Measurements from ENCODE around the gene ADGRG3.

The ADGRG3 gene, protein sequence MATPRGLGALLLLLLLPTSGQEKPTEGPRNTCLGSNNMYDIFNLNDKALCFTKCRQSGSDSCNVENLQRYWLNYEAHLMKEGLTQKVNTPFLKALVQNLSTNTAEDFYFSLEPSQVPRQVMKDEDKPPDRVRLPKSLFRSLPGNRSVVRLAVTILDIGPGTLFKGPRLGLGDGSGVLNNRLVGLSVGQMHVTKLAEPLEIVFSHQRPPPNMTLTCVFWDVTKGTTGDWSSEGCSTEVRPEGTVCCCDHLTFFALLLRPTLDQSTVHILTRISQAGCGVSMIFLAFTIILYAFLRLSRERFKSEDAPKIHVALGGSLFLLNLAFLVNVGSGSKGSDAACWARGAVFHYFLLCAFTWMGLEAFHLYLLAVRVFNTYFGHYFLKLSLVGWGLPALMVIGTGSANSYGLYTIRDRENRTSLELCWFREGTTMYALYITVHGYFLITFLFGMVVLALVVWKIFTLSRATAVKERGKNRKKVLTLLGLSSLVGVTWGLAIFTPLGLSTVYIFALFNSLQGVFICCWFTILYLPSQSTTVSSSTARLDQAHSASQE

DNA sequence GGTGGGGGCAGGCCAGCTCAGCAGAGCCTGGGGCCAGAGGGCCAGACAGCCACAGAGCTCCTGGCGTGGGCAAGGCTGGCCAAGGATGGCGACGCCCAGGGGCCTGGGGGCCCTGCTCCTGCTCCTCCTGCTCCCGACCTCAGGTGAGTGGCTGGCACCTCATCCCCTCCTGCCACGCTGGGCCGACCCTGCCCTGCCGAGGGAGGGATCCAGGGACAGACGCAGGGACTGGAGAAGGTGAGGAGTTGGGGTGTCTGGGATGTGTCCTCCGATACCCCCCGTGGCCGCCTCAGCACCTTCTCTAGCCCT lies at the start of gene ADGRG3:
ADGRG3 (plus strand) TSS at position 44 of the 309 bp plus-strand sequence; CDS start at position 86, 42 bp downstream.
- no peak for DNase-seq

DNA sequence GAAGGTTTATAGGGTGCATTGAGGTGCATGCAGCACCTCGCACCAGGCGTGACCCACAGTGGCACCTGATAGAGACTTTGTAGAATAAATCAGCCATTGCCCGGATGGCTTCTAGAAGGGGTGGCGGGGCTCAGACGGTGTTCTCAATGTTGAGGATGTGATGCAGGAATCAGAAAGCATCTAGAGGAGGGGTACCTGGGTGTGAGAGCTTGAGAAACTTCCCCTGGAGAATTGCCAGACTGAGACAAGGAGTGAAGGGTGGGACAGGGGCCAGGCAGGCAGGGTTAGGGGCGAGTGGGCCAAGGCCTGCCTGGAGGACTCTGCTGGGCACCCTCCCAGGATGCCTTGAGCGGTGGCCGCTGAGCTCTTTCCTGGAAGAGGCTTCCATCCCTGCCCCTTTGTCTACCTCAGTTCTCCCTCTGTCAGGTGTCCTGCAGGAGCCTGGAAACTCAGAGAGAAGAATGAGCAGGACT lies 48.9 kb upstream of the ADGRG3 start:
- DNase-seq, result no peak

DNA sequence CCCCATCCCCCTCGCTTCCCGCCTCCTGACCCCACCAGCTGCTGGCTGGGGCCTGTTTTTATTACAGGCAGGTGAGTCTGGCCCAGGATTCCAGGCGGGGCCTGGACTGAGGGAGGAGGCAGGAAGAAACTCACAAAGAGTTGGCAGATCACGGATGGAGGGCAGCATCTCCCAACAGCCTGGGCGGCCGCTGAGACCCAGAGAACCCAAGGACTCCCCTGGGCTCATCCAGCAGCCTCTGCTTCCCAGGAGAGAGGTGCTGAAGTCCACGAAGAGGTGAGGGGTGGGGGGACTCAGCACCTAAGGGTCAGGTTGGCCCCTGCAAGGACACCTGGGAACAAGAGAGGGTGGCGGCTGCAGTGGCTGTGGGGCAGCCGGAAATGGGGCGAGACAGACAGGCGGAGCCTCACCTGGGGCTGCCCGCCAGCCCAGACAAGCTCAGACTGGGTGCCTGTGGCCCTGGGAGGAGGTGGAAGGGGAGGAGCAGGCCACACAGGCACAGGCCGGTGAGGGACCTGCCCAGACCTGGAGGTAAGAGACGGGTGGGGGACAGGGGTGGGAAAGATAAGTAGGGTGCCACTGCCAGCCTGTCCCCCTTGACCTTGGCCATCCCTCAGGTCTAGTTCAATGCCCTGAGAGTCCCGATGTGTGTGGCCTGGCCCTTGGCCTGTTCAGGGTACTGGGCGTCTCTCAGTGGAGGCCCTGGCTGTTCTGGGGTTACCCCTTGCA lies 48.3 kb upstream of the ADGRG3 start:
- no peak for DNase-seq

DNA sequence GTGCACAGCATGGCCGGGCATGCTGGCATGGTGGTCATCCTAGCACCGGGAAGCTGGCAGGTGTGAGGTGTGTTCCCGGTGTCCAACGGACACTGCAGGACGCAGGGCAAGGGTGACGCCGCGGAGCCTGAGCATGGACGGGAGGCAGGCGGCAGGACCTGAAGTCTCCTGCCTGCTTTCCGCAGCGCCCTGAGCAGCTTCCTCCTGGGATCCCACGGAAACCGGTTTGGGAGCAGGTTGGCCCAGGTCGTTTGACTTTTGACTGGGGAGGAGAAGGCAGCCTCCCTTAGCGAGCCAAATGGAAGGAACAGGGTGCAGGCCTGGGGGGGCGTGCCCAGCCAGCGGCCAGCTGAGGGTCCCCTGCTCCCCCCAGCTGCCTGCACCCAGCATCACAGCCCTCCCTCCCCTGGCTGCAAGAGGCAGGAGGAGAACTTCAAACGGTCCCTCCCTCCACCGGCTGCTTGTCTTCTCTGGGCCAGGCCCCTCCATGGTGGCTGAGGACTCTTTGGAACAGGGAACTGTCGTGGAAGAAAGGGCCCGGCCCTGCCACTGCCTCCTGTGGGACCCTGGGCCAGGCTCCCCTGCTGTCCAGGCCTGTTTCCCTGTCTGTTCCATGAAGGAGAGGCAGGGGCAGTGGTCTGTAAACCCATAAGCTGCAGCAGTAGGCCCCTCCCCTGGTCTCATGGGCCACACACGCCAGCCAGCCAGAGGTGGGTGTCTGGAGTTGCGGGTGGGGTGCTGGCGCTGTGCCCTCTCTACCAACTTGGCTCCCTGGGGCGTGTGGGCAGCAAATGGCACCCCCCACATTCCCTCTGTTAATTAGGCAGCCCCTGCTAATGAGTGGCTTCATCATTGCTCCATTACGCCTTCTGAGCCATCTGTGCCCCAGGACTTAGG lies 47.5 kb upstream of the ADGRG3 start:
- no peak for DNase-seq

DNA sequence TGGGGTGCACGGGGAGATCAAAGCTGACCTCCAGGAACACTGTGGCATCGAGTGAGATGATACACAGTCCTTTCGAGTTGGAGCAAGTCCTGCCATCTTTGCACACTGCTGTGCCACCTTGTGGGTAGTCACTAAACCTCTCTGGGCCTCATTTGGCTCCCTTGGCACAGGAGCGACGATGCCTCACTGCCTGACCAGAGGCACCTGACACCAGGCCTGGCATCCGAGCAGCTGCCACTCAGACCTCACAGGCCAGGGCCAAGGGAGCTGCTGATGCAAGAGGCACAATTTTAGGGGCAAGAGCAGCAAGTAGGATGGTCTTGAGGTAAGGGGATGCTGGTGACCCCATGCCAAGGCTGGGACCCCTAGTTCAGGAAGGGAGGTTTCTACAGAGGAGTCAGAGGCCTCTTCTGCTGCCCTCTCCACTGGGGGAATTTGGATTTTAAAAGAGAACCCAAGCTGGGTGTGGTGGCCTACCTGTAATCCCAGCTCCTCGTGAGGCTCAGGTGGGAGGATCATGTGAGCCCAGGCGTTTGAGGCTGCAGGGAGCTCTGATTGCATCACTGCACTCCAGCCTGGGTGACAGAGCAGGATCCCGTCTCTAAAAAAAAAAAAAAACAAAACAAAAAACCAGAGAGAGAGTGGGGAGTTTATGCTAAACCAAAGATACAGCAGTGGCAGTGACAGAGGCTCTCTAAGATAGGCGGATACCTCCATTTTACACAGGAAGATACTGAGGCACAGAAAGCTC lies 46.4 kb upstream of the ADGRG3 start:
- DNase-seq, result no peak

DNA sequence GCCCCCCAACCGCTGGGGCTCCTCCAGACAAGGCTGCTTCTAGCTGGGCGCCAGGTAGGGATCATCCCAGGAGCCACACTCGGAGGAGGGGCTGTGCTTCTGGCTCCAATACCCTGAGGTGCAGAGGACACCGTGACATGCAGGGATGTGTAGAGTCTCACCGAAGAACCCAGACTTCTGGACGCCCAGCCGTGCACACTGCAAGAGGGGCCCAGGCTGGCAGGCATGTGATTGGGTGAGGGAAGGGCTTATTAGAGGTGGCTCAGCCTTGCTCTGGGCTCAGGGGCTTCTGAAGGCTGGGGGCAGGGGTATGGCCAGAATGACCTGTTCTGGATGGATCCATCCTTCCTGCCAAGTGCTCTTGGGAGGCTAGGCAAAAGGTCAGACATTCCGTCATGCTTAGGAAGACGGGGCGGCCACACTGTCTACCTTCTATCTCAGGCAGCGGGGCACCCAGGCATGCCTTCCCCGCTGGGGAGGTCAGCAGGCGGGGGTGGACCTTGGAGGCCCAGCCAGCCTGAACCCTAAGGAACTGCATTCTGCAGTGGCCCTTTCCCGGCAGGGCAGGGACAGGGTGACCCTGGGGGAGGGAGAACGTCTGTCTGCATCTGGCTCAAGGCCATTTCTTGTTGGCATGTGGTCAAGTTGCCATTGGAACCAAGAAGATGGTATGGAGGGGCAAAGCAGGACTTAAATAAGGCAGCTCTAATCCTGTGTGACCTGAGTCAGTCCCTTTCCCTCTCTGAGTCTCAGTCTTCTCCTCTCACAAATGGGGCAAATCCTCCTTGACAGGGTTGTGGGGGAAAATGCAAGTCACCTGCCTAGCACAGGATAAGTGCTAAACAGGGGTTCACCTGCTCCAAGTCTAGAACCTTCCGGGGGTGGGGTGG lies 45.5 kb upstream of the ADGRG3 start:
- no peak for DNase-seq

DNA sequence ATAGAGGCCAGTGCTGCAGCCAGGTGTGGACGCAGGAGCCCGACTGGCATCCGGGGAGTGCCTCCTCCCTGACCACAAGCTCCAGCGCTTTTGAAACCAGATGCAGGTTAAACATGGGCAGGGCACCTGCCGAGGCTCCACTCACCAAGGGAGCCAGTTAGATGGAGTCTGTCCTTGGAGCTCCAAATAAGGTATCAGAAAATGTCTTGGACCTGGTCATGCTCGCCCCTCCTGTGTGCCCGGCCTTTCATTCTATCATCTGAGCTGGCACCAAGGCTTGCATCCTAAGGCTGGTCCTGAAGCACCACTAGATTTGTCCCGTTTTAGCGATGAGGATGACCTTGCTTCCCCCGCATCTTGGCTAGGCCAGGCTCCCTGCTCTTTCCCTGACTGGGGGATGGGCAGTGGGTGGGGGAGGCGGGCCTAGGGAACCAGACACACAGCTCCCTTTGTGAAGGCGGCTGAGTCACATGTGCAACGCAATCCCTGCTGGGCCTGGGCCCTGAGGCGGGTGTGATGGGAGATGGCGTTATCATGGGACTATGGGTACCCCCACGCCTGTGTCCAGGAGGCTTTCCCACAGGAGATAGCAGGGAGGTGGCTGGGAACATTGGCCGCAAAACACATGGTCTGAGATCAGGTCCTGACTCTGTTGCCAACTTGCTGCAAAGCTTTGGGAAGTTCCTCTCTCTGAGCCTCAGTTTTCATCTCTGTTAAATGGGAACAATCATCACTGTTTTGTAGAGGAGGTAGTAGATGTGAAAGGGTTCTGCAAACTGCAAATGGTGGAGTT lies 44.7 kb upstream of the ADGRG3 start:
- no peak for DNase-seq

DNA sequence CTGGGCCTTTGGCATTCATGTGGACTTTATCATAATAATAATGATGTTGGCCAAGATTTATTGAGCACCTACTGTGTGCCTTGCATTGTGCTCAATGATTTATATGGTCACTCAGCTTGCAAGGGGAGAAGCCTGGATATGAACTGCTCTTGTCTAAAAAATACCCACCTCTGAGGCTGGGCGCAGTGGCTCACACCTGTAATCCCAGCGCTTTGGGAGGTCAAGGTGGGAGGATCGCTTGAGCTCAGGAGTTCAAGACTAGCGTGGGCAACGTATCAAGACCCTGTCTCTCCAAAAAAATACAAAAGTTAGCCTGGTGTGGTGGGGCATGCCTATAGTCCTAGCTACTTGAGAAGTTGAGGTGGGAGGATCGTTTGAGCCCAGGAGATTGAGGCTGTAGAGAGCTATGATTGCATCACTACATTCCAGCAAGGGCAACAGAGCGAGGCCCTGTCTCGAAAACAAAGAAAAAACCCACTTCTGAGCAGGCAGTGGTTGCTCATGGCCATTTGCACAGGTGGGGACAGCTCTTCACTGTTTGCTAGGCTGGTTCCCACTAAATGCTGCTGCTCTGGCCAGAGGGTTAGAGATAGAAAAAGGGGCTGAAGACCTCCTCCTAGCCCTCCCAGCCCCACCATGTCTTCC lies 43.9 kb upstream of the ADGRG3 start:
- no peak for DNase-seq

DNA sequence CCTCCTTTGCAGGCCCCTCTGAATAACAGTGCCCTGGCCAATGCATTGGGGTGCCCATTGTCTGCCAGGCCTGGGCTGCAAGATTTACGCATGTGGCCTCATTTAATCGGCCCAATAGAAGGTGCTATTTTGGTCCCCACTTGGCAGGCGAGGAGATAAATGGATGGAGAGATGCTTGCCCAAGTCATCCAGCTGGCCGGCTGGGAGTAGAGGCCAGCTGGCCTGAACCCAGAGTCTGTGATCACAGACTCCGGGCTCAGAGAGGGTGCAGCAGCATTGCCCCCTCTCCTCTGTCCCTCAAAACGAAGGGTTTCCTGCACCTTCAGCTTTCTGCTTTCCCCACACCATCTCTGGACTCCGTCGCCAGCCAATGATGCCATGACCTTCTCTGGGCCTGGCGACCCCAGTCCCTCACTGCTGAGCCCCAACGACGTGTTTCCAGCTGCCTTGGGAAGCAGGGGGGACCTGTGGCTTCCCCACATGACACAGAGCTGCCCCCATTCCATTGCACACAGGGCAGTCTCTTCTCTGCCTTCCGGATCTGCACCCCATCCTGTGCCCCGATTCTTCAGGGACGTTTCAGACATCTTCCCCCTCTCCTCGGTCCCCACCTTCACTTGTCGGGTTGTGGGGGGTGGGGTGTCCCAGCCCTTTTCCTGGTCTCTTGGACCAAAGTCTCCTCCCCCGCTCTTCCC lies 43.2 kb upstream of the ADGRG3 start:
- DNase-seq, result no peak

DNA sequence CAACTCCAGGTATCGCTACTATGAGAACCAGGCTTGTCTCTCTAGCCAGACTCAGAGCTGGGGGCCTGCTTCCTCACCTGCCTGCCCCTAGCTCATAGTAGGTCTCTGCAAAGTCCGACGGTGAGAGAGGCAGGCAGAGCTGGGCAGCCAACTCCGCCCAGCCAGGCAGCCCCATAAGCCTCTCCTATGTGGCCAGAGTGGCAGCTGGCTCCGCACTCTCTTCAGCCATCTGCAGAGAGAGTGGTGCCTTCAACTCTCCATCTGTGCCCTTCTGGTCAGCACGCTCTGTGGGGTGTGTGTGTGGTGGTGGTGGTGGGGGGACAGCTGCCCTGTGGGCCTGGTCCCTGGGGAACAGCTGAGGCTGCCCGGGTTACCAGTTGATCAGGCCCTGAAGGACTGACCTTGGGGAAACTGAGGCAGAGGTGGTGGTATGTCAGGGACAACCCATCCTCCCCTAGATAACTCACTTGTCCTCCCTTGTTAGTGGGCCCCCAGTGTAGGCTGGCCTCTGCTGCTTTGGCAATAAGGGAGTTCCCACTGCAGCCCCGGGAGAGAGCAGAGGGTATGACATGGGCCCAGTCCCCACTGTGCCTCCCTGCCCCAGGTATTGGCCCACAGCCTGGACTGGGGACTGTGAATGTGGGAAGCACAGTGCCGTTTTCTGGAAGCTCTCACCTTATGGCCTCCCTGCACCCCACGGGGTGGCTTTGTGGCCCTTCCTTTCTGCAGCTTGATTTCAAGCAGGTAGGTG lies 41.5 kb upstream of the ADGRG3 start:
- no peak for DNase-seq

DNA sequence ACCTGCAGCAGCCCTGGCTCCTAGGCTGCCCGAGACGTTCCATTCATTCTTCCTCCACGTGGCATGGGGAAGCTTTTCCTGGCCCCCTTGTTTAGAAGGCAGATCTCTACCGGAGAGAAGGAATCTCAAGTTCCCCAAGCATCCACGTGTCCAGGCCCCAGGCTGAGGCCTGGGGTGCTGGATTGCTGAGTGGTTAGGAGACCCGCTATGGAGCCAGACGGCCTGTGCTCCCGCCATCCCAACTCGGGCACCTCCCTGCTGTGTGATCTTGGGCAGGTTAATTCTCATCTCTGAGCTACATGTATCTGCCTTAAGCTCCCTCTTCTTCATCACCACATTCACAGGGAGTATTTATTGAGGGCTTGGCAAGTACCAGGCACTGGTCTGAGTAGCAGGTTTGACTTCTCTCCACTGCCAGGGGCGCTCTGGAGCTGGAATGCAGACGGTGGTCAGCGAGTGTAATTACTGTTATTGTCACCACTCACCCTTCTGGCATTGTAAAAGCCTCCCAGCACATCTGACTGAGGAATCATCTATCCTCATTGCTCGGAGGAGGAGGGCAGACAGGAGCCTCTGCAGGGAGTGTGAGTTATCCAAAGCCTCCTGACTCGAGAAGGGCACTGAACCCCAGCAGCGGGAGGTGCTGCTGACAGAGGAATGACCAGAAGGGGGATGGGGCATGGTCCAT lies 40.8 kb upstream of the ADGRG3 start:
- DNase-seq, result peak; percentile 42

DNA sequence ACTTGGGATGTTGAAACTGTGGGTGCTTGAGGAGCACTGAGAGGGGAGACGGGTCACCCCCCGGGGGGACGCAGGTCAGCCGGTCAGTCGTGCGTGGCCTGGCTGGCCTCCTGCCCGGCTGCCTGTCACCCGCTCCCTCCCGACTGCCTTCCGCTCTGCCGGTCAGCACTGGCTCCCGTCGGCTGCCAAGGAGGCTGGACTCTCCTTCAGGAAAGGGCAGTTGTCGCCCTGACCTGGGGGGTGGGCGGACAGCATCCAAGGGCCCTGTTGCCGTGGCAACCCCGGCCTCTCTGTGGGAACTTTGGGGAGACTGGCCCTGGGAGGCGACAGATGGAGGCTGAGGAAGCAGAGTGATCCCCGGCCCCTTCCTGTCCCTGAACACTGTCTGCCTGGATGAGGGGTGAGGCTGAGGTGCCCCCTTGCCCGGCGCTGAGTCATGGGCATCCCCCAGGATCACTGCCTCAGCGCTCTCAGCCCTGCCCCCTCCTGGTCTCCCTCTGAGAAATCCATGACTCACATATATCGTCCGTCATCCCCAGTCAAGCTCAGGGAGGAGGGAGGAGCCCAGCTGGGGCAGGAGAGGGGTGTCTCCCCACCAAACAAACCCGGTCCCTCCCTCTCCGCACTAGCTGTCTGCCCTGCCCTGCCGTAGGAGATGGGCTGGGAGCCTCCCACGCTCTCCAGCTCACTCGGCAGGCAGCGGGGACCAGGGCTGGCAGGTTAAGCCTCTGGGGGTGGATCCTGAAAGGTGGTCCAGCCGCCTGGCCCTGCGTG lies 39.9 kb upstream of the ADGRG3 start, which contains the start of gene ADGRG1:
ADGRG1 (plus strand) TSS at position 623 of the 774 bp plus-strand sequence. CDS start 21,658 bp downstream, outside the sequence.
- DNase-seq, result peak; percentile 97

DNA sequence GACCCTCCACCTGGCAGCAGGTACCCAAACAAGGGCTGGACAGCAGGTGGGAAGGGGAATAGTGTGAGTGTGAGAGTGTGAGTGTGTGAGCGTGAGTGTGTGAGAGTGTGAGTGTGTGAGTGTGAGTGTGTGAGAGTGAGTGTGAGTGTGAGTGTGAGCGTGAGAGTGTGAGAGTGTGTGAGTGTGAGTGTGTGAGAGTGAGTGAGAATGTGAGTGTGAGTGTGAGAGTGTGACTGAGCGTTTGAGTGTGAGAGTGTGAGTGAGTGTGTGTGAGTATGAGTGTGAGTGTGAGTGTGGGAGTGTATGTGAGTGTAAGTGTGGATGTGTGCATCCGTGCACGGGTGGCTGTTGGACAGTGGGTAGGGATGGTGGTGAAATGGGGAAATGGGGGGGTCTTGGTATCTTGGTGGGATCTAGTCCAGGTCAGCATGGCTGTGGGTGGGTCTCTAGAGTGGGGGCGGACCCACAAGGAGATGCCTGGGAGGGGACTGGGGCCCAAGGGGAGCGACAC lies 39.3 kb upstream of the ADGRG3 start:
- DNase-seq, result peak; percentile 56

DNA sequence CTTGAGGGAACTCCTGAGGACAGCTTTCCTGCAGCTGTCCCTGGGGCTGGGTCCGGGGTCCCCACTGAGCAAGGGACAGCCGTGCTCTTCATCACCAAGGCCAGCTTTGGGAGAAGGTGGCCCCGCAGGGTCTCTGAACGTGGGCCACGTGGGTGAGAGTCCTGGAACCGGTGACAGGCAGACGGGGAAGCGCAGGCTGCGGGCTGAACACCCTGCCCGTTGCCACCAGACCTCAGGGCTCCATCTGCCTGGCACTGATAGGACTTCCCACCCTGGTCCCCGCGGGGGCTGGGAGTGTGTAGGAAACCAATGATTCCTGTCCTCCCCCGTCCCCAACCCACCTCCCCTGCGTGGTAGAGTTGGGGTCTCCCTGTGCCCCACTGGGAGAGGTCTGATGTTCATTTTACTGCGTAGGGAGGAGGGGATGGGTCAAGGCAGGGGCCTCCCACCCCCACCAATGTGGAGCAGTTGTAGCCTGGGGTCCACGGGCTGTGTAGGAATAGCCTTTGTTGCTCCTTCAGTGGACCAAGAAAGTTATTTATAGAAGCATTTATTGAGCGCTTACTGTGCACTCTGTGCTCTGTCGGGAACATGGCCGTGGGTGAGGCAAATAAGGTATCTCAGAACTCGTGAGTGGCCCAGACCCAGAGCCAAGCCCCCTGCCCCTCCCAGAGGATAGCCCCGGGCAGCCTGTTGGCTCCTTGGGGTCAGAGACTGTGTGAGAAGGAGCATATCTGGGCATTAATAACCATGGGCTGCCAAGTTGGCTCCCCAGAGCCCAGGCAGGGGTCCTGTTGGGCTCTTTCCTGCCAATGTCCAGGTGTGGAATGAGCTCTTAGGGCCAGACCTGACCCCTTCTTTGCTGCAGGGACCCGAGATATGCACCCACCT lies 38.3 kb upstream of the ADGRG3 start:
- DNase-seq, result peak; percentile 93

DNA sequence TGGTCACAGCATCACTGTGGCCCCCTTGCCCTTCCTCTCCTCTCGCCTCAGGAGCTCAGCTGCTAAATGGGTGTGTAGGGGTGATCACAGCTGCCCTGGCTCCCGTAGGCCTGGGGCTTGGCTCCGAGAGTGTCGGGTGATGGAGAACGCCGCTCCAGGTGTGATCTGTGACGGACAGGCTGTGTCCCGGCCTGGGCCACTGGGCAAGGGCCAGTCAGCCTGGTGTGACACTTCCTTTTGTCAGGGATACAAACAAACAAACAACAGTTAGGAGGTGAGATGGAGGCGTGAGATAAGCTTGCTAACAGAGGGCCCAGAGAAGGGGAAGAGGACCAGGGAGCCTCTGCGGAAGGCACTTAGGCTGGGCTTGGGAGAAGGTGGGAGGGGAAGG lies 37.7 kb upstream of the ADGRG3 start:
- peak; percentile 51 for DNase-seq

Measured in hematopoietic multipotent progenitor cell treated with erythropoietin and hydrocortisone succinate and interleukin-3 and kit ligand, for 6 days (in vitro differentiated cells).